ENCODE data around the gene MISP. TPM values are rescaled to one million over a fixed set of nuclear protein-coding genes. Genes with fewer than 3 reads are reported as not detected.

MISP gene
- total and polyA plus RNA-seq, 10 of the 15 experiments (the other 5 are each of a cell fraction or from before 2014, with no cell fraction given): not detected

DNA sequence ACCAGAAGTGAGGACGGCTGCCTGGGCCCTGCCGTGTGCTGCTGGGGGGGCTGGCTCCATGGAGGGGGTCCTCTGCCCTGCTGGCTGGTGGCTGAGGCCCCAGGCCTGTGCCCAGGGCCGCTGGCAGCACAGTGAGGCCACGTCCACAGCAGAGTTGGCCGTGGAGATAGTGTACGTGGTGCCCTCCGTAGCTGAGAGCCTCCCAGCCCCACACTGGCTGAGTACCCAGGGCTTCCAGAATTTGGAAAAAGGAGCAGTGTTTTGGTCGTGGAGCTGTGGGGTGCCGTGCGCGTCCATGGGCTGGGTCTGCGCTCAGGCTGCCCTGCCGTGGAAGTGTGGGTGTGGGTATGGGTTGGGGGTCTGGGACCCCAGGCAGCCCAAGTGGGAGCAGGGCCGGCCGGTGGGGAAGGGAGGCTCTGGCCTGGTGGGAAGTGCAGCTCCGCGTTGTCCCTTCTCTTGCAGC, 52.2 kb downstream of the MISP start:
- peaks cover 27 to 74% of the 10 kb centered on the region in 2 experiments; a peak in 3 of 4 replicates for H3K36me3 ChIP-seq (ENCODE audit: control insufficient read depth in 2 of 2, insufficient read depth in 2 of 2, low read length in 1 of 2)
- FAIRE-seq: no peak
- DNase-seq (ENCODE audit: low read depth, low spot score): no peak
- H3K4me2 ChIP-seq (ENCODE audit: control insufficient read depth, insufficient read depth): no peak overlapping the region
- TF ChIP-seq KAT2A (conservative IDR thresholded peaks at IDR 0.05; ENCODE audit: control insufficient read depth, low read depth, low read length) (no peak), BCL11A (IDR thresholded peaks at IDR 0.05; ENCODE audit: low read depth, low read length) (no peak), SMARCA5 (IDR thresholded peaks at IDR 0.05) (no peak), POLR2A (IDR thresholded peaks at IDR 0.05; ENCODE audit: low read depth, low read length) (peak; percentile 44; the same call in 1 of the 2 replicates)
- no peak overlapping the region for H3K9ac ChIP-seq (ENCODE audit: control insufficient read depth, insufficient read depth, low read length)
- ATAC-seq: no peak
- ChIA-PET POLR2A (interaction anchor here (0.6 kb wide), 1 partner anchor 453 kb away, joined by 6 read pairs; no protein-coding TSS in a partner anchor), SMC1A (ENCODE audit: uncharacterized antibody, unreplicated experiment) (no interaction called here), RAD21 (ENCODE audit: unreplicated experiment) (no interaction called here), CTCF (no interaction called here)
- BruUV-seq (replicated peaks): no TSS peak
- H4K20me1 ChIP-seq (ENCODE audit: control insufficient read depth, insufficient read depth): peaks cover 38% of the 10 kb centered on the region
- H3K4me1 ChIP-seq (ENCODE audit: control insufficient read depth, insufficient read depth, low read length): peaks cover 7% of the 10 kb centered on the region; the same call in 1 of the 2 replicates
- intact Hi-C loops (cut with micrococcal nuclease; ENCODE audit: unreplicated experiment): no loop called here
- H3K27me3 ChIP-seq (replicated peaks in 1 of 2; ENCODE audit: control insufficient read depth in 2 of 2, insufficient read depth in 2 of 2, low read length in 1 of 2): no peaks in the 10 kb centered on the region
- no peaks in the 10 kb centered on the region for H3K9me3 ChIP-seq (replicated peaks; ENCODE audit: control insufficient read depth, insufficient read depth, low read length)
- no peak overlapping the region for H3K27ac ChIP-seq (ENCODE audit: control insufficient read depth, insufficient read depth)
- in situ Hi-C loops (cut with MboI): no loop called here
- over 99% methylated on average over 17 of the region's 17 CpGs for WGBS (ENCODE audit: insufficient coverage, insufficient replicate concordance, low lambda C conversion rate, missing lambda C conversion rate)
- peaks cover 65% of the 10 kb centered on the region for H3K79me2 ChIP-seq (ENCODE audit: control insufficient read depth, insufficient read depth, low read length)
- H2AFZ ChIP-seq (ENCODE audit: control insufficient read depth, low read depth, low read length): no peak overlapping the region
- H3K4me3 ChIP-seq: no peak overlapping the region

GRCh38 chr19:803686-804418, 52.9 kb downstream of the MISP start:
- ChIA-PET SMC1A (ENCODE audit: uncharacterized antibody, unreplicated experiment) (no interaction called here), CTCF (no interaction called here), RAD21 (ENCODE audit: unreplicated experiment) (no interaction called here), POLR2A (no interaction called here)
- FAIRE-seq (no peak), ATAC-seq (no peak), DNase-seq (ENCODE audit: low read depth, low spot score) (no peak)
- Histone ChIP-seq H3K79me2 (ENCODE audit: control insufficient read depth, insufficient read depth, low read length) (peaks cover 58% of the 10 kb centered on the region), H3K4me3 (no peak overlapping the region), H3K4me2 (ENCODE audit: control insufficient read depth, insufficient read depth) (no peak overlapping the region), H3K36me3 (ENCODE audit: control insufficient read depth in 2 of 2, insufficient read depth in 2 of 2, low read length in 1 of 2) (peaks cover 27 to 80% of the 10 kb centered on the region in 2 experiments; a peak in 3 of 4 replicates), H2AFZ (ENCODE audit: control insufficient read depth, low read depth, low read length) (no peak overlapping the region), H3K9ac (ENCODE audit: control insufficient read depth, insufficient read depth, low read length) (no peak overlapping the region), H4K20me1 (ENCODE audit: control insufficient read depth, insufficient read depth) (peaks cover 36% of the 10 kb centered on the region), H3K27ac (ENCODE audit: control insufficient read depth, insufficient read depth) (no peak overlapping the region), H3K4me1 (ENCODE audit: control insufficient read depth, insufficient read depth, low read length) (peaks cover 7% of the 10 kb centered on the region; the same call in 1 of the 2 replicates), H3K9me3 (replicated peaks; ENCODE audit: control insufficient read depth, insufficient read depth, low read length) (no peaks in the 10 kb centered on the region), H3K27me3 (replicated peaks in 1 of 2; ENCODE audit: control insufficient read depth in 2 of 2, insufficient read depth in 2 of 2, low read length in 1 of 2) (no peaks in the 10 kb centered on the region)
- TF ChIP-seq IKZF1 (conservative IDR thresholded peaks at IDR 0.05): no peak
- 0 out of 2 replicates have a peak, but pooled peaks have one; percentile 49 for TF ChIP-seq POLR2AphosphoS5 (IDR thresholded peaks at IDR 0.05; ENCODE audit: low read length)
- TF ChIP-seq POLR2A (IDR thresholded peaks at IDR 0.05; ENCODE audit: low read depth, low read length): peak; percentile 53
- TF ChIP-seq POLR2AphosphoS2 (IDR thresholded peaks at IDR 0.05; ENCODE audit: low read depth, low read length): 0 out of 2 replicates have a peak, but pooled peaks have one; percentile 17
- WGBS (ENCODE audit: insufficient coverage, insufficient replicate concordance, low lambda C conversion rate, missing lambda C conversion rate): 89% methylated on average over 27 of the region's 31 CpGs
- BruUV-seq (replicated peaks): no TSS peak
- in situ Hi-C loops (cut with MboI) (no loop called here), intact Hi-C loops (cut with micrococcal nuclease; ENCODE audit: unreplicated experiment) (no loop called here)

Data from GM12878 (cell line).